SK-N-SH (cell line): Measurements from ENCODE around the gene SIN3A. TPM values are rescaled to one million over a fixed set of nuclear protein-coding genes. Genes with fewer than 3 reads are reported as not detected.

Experiments
- polyA plus RNA-seq, 3 experiments: library from polyadenylated mRNA; depleted of rRNA; stranded (reverse); fragments of >200 nt; gene quantifications; 2 replicates each; pipeline ENCODE4 v1.2.3, GENCODE V29; 2012
- small RNA-seq, 7 experiments: library from RNA; depleted of rRNA; stranded (forward); fragments of <200 nt; gene quantifications; one replicate each; pipeline ENCODE3, GENCODE V24; 2012

Gene SIN3A
- polyA plus RNA-seq, 1 of the 3 experiments (the other 2 are of a cell fraction): 32.2 TPM

Small RNAs within 50 kb of the gene (small RNA-seq; reads per million reads assigned to genes)
- gene AC105036.2: 0 reads per million in 7 experiments

Other genes with a start within 250 kb of the SIN3A start
- gene C15orf39, start 249.8 kb downstream of the SIN3A start, polyA plus RNA-seq (2012; rRNA removed): 1.6 and 2.5 TPM in 2 replicates
- gene GOLGA6C, start 193.4 kb downstream of the SIN3A start, polyA plus RNA-seq (2012; rRNA removed): not detected in 2 replicates
- 0.02 TPM in 1 of 2 replicates, not detected in the other for gene GOLGA6D, start 168.9 kb downstream of the SIN3A start, polyA plus RNA-seq (2012; rRNA removed)
- 197 and 223 TPM in 2 replicates for gene COMMD4, start 115.6 kb downstream of the SIN3A start, polyA plus RNA-seq (2012; rRNA removed)
- 11.4 and 12.0 TPM in 2 replicates for gene NEIL1, start 104.7 kb downstream of the SIN3A start, polyA plus RNA-seq (2012; rRNA removed)
- gene MAN2C1, start 83.1 kb downstream of the SIN3A start, polyA plus RNA-seq (2012; rRNA removed): 132 and 169 TPM in 2 replicates
- 25.9 and 41.1 TPM in 2 replicates for gene PTPN9, start 127.6 kb upstream of the SIN3A start, polyA plus RNA-seq (2012; rRNA removed)
- 31.7 and 36.4 TPM in 2 replicates for gene SNUPN, start 174.0 kb upstream of the SIN3A start, polyA plus RNA-seq (2012; rRNA removed)
- gene IMP3, start 188.5 kb upstream of the SIN3A start, polyA plus RNA-seq (2012; rRNA removed): 56.1 and 56.2 TPM in 2 replicates
- 7.7 and 8.5 TPM in 2 replicates for gene SNX33, start 196.2 kb upstream of the SIN3A start, polyA plus RNA-seq (2012; rRNA removed)